NCI-H1105 (cell line): ENCODE results near the gene TCF12.

Experiments used
- DNase-seq: peaks from one replicate; lab custom pipeline; 2025; lab: John Stamatoyannopoulos, UW

Gene TCF12

GRCh38 chr15:57017024-57017423, 98.6 kb downstream of the TCF12 start:
- no peak for DNase-seq

- no peak for DNase-seq
Observed at GRCh38 chr15:57018151-57018550, 99.7 kb downstream of the TCF12 start.

DNA sequence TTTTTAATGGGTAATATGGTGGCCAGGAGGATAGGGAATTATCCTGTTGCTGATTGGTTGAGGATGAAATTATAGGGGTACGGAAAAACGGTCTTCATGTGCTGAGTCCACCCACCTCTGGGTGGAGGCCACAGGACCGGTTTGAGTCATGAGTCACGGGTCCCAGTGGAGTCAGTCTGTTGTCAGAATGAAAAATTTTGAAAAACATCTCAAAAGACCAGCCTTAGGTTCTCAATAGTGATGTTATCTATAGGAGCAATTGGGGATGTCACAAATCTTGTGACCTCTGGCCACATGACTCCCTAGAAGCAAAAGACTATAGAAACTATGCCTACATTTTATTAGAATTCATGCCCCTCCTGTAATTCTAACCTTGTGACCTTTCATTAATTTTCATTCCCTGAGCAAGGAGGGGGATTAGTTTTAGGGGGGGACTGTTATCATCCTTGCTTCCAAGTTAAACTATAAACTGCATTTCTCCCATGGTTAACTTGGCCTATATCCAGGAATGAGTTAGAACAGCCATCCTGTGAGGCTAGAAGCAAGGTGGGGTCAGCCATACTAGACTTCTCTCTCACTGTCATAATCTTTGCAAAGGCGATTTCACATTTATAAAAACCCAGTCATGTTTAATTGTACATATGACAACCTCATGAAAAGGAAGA, 101.2 kb downstream of the TCF12 start:
- DNase-seq = no peak

DNA sequence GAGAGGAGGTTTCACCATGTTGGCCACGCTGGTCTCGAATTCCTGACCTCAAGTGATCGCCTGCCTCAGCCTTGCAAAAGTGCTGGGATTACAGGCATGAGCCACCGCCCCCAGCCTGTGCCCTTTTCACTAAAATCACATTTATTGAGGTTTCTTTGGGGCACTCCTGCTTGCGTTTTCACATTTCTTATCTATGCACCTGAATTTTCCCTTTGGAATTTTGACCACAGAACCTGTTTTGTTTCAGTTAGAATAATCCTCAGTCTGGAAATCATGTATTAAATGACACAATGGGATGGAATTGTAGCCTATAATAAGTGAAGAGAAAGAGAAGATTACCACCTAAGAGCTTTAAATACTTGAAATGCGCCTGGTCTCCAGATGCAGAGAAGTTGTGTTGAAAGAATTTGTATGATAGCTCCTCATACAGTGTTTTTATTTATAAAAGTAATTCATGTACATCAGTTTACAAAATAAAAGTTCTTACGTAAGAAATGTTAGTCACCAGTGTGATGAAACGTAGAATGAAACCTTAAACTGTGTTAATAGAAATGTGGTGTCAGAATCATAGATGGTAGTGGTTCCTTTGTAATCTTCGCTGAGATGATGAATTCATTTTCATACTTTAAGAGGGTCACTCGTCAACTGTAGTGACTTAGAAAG, 107.0 kb downstream of the TCF12 start:
- no peak for DNase-seq

GRCh38 chr15:57026016-57026592, 107.7 kb downstream of the TCF12 start:
- DNase-seq = no peak

DNA sequence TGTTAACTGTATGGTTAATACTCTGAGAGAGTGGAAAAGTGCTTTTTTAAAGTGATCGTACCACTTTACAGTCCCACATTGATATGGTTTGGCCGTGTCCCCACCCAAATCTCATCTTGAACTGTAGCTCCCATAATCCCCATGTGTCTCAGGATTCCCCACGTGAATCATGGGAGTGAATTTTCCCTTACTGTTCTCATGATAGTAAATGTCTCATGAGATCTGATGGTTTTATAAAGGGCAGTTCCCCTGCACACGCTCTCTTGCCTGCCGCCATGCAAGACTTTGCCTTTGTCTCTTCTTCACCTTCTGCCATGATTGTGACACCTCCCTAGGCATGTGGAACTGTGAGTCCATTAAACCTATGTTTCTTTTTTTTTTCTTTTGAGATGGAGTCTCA, 109.2 kb downstream of the TCF12 start:
- DNase-seq = no peak

DNA sequence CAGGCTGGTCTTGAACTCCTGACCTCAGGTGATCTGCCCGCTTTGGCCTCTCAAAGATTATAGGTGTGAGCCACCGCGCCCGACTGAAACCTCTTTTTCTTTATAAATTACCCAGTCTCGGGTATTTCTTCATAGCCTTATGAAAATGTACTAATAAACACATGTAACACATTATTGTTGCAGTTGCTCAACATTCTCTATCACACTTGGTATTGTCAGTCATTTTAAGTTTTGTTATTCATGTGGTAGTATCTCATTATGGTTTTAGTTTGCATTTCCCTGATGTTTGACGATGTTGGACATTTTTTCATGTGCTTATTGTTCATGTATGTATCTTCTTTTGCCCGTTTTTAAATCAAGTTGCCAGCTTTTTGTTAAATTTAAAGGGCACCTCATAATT, 109.7 kb downstream of the TCF12 start:
- no peak for DNase-seq

- DNase-seq = no peak
Observed at GRCh38 chr15:57030011-57030410, 111.6 kb downstream of the TCF12 start.

DNA sequence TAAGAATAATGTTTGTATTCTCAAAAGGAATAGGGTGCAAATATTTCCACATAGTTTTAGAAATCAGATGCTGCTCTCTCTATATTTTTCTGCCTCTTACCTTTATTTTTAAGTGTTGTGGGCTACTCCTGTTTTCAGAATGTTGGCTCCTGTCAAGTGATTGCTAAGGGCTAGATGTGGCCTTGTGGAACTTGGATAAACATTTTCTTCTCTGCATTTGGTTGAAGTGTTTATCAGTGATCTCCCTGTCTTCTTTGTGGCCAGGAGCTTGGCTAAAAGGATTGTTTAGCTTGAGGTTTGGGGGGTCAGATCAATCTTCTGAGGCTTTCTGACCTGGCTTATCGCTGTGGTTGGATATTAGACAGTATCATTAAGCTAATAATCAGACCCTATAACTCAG, 112.6 kb downstream of the TCF12 start:
- no peak for DNase-seq

DNA sequence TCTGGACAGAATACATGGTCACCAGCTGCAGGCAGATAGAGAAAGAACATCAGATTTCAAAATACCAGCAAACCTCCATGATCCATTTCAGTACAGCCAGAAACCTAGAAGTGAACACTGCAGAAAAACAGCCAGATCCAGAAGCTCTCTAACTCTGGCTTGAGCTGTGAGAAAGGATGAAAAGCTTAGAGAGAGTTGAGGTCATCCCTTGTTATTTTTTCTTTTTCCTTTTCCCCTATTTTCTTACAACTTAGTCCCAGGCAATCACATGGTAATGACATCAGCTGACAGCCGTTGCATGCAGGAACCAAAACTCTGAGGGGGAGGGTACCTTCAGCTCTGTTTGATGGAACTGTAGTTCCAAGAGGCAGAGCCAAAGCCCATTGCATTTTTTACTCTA, 113.2 kb downstream of the TCF12 start:
- no peak for DNase-seq

DNA sequence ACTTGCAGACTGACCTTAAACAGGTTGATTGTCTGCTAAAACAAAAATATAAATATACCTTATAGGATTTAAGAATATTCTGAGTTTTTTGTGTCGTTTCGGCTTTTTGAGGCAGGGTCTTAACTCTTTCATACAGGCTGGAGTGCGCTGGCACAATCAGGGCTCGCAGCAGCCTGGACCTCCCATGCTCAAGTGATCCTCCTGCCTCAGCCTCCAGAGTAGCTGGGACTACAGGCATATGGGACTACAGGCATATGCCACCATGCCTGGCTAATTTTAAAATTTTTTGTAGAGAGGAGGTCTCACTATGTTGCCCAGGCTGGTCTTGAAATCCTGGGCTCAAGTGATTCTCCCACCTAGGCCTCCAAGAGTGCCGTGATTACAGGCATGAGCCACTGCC, 113.9 kb downstream of the TCF12 start:
- no peak for DNase-seq

DNA sequence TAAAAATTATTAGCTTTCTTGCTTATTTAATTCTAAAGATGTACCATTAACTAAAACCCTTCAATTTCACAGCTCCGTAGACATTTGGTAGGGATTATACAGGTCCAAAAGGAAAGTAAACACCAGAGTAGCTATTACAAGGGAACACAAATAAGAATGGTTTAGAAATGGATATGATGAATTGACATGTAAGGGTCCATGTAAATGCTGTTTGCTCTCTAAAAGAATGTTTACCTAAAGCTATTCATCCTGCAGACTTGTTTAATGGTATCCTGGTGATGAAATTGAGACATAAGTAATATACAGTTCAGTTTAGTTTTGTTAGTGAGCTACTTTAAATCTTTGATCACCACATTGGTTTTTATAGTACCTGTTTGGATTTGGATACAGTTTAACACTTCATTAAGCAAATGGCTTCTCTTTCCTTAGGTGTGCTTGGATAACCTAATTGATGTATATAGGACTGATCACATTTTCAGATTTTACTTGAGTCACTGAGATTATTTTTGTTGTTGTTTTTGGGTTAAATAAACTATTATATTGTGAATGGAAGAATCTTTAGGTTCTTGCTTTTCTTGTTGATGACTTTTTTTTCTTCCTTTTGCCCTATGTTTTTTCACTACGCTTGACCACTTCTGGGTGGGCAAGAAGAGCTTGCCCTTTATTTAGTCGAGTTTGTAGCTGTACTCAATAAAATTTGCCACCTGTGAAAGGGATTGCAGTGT, 115.4 kb downstream of the TCF12 start:
- no peak for DNase-seq

GRCh38 chr15:57034613-57035012, 116.2 kb downstream of the TCF12 start:
- no peak for DNase-seq

- no peak for DNase-seq
Observed at GRCh38 chr15:57035664-57036063, 117.2 kb downstream of the TCF12 start.

DNA sequence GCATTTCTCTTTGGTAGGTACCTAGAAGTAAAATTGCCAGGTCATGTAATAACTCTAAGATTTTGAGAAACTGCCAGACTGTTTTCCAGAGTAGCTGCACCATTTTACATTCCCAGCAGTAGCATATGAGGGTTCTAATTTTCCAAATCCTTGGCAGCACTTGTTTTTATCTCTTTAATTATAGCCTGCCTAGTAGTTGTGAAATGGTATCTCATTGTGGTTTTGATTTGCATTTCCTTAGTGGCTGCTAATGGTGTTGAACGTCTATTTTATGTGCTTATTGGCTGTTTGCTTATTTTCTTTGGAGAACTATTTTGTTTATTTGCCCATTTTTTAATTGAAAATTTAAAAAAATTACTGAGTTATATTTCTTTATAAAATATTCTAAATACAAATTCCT, 117.9 kb downstream of the TCF12 start:
- no peak for DNase-seq

DNA sequence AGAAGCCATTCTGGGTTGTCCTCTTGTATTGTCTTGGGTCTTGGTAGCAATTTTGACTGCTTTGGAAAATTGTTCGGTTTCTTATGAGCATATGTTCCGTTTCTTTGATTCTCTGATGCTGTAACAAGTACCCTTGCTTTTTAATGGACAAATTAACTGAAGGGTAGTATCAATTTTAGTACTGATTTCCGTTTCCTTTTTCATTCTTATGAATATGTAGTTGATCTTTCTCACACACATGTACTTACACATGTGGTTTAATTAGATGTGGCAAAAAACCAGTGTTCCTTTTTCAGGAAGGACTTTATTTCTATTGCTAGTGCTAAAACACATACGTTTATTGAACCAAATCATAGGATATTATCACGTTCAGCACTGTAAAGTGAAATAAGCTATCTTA, 119.1 kb downstream of the TCF12 start:
- DNase-seq = no peak

- no peak for DNase-seq
Observed at GRCh38 chr15:57038040-57038439, 119.6 kb downstream of the TCF12 start.

DNA sequence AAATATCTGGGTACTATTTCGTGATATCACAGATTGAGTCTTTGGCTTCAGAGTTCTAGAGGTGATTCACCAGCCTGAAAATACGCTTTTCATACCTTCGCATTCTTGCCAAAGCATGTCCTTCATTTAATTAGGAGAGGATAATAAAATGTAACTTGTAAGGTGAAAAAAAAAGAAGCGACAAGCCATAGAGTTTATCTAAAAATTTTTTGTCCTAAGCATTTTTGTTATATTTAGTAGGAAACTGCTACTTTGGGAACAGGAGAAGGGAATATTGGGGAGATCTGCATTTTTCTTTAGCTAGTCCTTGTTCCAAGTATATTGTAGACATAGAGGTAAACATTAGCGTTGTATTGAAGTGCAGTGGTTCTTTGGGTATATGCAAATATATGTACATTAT, 120.1 kb downstream of the TCF12 start:
- no peak for DNase-seq

- no peak for DNase-seq
Observed at GRCh38 chr15:57041416-57041815, 123.0 kb downstream of the TCF12 start.

DNA sequence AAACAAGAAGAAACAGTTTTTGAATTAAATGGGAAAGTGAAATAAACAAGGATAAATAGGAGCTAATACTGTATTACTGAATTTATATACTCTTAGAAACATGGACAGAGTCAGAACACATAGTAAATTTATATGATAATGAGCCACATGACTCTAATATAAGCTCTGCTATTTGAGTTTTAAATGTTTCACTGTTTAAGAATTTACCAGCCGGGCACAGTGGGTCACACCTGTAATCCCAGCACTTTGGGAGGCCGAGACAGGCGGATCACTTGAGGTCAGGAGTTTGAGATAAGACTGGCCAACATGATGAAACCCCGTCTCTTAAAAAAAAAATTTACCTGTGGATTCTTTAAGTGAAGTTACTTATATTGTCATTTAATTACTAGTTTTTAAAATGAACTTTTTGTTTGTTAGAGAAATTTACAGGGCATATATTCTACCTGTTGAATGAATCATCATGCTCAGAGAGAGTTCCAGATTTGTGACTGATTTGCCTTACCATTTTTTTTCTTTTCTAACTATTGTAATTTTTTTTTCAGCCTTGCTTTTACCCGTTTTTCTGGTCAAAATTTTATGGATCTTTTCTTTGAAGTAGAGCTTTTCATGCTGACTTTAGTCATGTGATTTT, 125.7 kb downstream of the TCF12 start:
- no peak for DNase-seq

DNA sequence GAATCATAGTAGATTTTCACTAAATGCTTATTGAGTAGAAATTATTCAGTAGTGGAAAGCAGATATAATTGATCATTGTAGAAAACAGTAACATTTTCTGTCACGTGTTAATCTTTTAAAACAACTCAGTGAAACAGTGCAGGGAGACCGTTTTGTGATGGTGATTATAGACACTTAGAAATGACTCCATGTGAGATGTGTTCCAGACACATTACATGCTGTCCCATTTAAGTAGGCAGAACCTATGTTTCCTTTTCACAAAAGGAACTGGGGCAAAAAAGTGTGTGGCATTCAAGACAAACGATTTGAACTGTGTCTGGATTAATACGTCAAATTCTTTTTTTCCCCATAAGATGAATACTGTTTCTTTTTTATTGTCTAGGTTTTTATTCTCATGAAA, 126.5 kb downstream of the TCF12 start:
- no peak for DNase-seq

DNA sequence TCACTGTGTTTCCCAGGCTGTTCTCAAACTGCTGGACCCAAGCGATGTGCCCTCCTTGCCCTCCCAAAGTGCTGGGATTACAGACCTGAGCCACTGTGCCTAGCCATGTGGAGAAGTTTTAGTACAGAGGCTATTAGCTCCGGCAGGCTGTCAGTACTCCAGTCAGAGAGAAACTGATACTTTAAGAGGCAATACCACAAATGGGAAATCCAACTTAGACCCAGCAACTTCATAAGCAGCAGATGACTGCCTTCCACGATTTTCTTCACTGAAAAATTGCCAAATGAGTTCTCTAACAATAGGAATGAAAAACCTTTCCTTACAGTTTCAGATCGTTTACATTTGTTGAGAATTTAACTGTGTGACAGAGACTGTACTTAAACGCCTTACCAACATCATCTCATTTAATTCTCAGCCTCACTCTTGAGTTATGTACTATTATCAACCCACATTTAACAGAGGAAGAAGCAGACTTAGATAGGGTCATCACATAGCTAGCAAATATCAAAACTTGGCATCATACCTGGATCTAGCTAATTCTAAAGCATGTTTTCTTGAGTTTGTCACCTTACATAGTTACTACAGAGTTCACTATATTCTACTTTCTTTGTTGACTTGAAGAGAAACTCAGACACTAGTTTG, 127.4 kb downstream of the TCF12 start:
- DNase-seq = no peak
